Activated naive CD8-positive, alpha-beta T cell (primary cell): ENCODE measurements around the gene ELMOD2.
"Not testable (repeated sequence)": the region's sequence is repeated elsewhere in the genome, so short reads cannot be mapped to it uniquely, and the experiment has no call there.

ENCODE experiments used
- H3K27ac Mint-ChIP-seq: one replicate; pipeline ENCODE4 v1.8.0; 2021; ENCODE audit warnings: mixed read lengths
- H3K27me3 Mint-ChIP-seq: one replicate; pipeline ENCODE4 v1.8.0; 2021; ENCODE audit warnings: mixed read lengths
- H3K36me3 Mint-ChIP-seq: one replicate; pipeline ENCODE4 v1.8.0; 2021; ENCODE audit warnings: mixed read lengths
- H3K4me1 Mint-ChIP-seq: one replicate; pipeline ENCODE4 v1.8.0; 2021; ENCODE audit warnings: low read depth, mixed read lengths
- H3K4me3 Mint-ChIP-seq: one replicate; pipeline ENCODE4 v1.8.0; 2021; ENCODE audit warnings: mild to moderate bottlenecking, mixed read lengths
- H3K9me3 Mint-ChIP-seq: one replicate; pipeline ENCODE4 v1.8.0; 2021; ENCODE audit warnings: low read depth, mixed read lengths

The ELMOD2 gene, protein sequence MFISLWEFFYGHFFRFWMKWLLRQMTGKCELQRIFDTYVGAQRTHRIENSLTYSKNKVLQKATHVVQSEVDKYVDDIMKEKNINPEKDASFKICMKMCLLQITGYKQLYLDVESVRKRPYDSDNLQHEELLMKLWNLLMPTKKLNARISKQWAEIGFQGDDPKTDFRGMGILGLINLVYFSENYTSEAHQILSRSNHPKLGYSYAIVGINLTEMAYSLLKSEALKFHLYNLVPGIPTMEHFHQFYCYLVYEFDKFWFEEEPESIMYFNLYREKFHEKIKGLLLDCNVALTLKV

DNA sequence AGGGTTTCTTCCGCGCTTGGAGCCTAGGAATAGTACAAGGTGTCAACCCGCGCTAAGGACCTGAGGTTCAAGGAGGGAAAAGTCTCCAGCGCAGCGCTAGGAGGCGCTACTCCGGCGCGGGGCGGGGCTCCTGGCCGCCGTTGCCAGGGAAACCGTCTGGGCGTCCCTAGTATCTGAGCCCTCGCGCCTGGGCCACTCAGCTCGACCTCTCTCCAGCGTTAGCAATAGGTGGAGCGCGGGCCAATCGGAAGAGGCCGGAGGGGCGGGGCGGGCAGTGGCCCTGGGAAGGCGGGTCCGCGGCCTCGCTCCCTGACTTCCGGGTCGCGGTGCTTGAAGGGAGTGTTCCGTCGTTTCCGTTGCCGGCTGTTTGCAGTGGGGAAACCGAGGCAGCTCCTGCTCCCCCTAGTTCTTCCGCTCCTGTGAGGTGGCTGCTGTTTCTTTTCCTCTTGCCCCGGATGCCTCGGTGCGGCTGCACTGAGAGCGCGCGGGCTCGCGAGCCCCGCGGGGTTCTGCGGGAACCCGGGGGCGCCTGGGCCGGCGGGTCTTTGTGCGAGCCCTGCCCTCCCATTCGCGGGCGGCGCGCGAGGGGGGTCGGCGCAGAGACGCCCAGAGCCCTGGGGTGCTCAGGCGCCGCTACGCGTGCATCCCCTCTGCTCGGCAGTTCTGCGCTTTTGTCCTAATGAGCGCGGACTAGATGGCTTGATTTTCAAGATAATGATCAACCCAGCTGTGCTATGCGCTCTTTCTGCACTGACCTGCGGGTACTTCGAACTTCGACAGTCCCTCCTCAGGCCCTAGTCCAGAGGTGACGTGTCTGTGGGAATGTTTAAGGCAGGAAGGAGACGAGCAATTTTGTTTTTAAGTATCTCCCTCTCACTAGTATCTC lies at the start of gene ELMOD2:
Gene ELMOD2 (plus strand): TSS at position 312 of the 886 bp plus-strand sequence. CDS start 1,261 bp downstream, outside the sequence.
- H3K9me3 Mint-ChIP-seq = no peaks in the 10 kb centered on the region
- H3K36me3 Mint-ChIP-seq = peaks cover 9% of the 10 kb centered on the region
- H3K27me3 Mint-ChIP-seq = no peaks in the 10 kb centered on the region
- peaks cover 17% of the 10 kb centered on the region for H3K4me1 Mint-ChIP-seq
- H3K4me3 Mint-ChIP-seq = peak within 1 kb of the TSS; percentile 86
- H3K27ac Mint-ChIP-seq = peak within 1 kb of the TSS; percentile 83

DNA sequence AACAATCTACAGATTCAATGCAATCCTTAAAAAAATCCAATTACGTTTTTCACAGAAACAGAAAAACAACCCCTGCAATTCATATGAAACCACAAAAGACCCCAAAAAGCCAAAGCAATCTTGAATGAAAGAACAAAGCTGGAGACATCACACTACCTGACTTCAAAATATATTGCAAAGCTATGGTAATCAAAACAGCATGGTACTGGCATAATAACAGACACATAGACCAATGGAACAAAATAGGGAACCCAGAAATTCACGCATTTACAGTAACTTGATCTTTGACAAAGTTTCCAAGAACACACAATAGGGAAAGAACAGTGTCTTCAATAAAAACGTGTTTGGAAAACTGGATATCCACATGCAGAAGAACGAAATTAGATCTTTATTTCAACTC lies 40.5 kb upstream of the ELMOD2 start:
- no peaks in the 10 kb centered on the region for H3K36me3 Mint-ChIP-seq
- H3K27me3 Mint-ChIP-seq = peaks cover 7% of the 10 kb centered on the region
- peaks cover 13% of the 10 kb centered on the region for H3K9me3 Mint-ChIP-seq
- H3K4me3 Mint-ChIP-seq = no peak overlapping the region
- no peaks in the 10 kb centered on the region for H3K4me1 Mint-ChIP-seq
- no peak overlapping the region for H3K27ac Mint-ChIP-seq

DNA sequence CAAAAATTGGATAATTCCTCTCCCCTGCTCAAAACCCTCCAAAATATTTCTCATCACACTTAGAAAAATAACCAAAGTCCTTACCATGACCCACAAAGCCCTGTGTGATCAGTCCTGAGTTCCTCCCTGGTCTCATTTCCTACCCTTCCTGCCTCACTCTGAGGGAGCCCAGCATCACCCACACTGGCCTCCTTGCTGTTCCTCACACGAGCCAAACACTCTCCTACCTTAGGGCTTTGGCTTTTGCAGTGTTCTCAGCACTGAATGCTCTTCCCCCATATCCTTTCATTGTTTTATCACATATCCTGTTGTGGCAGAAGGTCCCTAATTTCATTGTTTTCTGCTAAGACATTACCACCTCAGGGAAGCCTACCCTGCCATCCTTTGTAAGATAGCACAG lies 38.0 kb upstream of the ELMOD2 start:
- Mint-ChIP-seq H3K4me3 (no peak overlapping the region), H3K4me1 (no peaks in the 10 kb centered on the region), H3K36me3 (no peaks in the 10 kb centered on the region), H3K27ac (no peak overlapping the region), H3K27me3 (peaks cover 6% of the 10 kb centered on the region), H3K9me3 (peaks cover 13% of the 10 kb centered on the region)

DNA sequence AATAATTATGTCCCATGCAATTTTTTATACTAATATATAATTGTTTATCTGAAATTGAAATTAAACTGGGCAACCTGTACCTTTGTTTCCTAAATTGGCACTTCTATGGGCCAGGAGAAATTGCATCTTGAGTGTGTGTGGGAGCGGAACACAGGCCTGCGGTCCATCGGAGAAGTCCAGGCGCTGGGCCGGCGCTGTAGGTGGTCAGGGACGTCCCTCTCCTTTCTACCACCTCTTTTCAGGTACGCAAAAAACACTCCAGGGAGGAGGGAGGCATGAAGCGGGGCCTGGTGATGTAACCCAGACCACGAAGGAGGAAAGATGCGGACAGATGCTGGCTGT lies 26.6 kb upstream of the ELMOD2 start:
- H3K4me1 Mint-ChIP-seq = peaks cover 6% of the 10 kb centered on the region
- H3K9me3 Mint-ChIP-seq = no peaks in the 10 kb centered on the region

DNA sequence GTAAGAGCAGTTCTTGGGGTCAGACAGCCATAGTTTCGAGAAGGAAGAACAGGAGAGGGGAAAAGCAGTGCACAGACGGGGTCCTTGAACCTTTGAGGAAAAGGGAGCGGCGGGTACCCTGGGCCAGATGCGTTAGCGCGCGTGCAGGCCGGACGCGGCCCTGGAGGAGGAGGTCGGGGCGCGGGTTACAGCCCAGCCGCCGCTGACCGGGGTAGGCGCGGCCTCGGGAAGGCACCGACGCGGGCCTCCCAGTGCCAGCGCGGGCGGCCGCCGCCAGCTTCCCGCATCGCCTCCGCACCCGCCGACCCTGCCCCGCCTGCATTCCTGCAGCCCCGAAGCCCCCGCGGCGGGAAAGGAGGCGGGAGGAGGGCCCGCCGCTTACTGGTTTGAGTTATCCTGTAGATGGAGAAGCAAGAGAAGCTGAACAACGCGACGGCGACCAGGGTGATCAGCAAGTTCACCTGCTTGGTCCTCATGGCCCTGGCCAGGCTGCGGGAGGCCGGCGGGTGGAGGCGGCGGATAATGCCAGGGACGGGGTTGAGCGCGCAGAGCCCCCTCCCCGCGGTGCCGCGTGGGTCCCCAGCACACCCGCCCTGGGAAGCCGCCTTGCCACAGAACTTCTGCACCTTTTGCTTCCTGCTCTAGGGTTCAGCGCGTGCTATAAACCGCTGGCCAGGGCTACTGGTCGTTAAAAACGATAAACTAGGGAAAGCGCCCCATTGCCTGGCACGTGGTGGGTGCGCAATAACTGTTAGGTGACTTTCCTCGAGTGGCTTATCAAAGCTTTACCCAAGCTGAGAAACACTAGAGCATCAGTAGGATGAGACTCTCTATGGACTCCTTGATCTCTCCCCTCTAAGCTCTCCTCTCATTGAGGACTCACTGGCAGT lies 26.0 kb upstream of the ELMOD2 start, which contains the start of gene MGAT4D:
Gene MGAT4D (minus strand): TSS at position 547 of the 890 bp plus-strand sequence. CDS start 71 bp downstream, at position 476.
- no peaks in the 10 kb centered on the region for H3K36me3 Mint-ChIP-seq
- peaks cover 53% of the 10 kb centered on the region for H3K27me3 Mint-ChIP-seq
- H3K9me3 Mint-ChIP-seq = no peaks in the 10 kb centered on the region
- H3K4me3 Mint-ChIP-seq = peak within 1 kb of the TSS; percentile 77
- H3K27ac Mint-ChIP-seq = no peak within 1 kb of the TSS
- peaks cover 6% of the 10 kb centered on the region for H3K4me1 Mint-ChIP-seq

More for the DNA sequence above, 26.6 kb upstream of the ELMOD2 start:
- no peaks in the 10 kb centered on the region for H3K36me3 Mint-ChIP-seq
- peaks cover 50% of the 10 kb centered on the region for H3K27me3 Mint-ChIP-seq
- H3K4me3 Mint-ChIP-seq = peak overlapping the region; percentile 77
- no peak overlapping the region for H3K27ac Mint-ChIP-seq

DNA sequence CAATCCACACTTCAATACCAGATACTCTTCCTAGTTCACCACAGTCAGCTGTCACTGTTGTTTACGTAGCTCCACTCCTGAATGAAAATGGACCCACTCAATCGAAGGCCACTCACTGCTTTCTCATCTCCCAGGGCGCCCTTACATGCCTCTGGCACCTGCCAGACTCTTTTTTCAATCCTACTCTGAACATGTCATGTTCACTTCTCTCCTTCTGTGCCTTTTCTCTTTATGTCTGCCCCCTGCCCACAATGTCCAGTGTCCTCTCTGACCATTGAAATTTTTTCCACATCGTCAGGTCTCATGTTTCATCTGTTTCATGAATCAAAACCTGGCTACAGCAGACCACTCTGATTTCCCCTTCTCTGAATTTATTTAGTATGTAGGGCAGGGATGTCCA lies 24.6 kb upstream of the ELMOD2 start:
- Mint-ChIP-seq H3K27ac (no peak overlapping the region), H3K9me3 (no peaks in the 10 kb centered on the region), H3K27me3 (peaks cover 59% of the 10 kb centered on the region), H3K4me1 (peaks cover 6% of the 10 kb centered on the region), H3K4me3 (peak overlapping the region; percentile 0), H3K36me3 (no peaks in the 10 kb centered on the region)

DNA sequence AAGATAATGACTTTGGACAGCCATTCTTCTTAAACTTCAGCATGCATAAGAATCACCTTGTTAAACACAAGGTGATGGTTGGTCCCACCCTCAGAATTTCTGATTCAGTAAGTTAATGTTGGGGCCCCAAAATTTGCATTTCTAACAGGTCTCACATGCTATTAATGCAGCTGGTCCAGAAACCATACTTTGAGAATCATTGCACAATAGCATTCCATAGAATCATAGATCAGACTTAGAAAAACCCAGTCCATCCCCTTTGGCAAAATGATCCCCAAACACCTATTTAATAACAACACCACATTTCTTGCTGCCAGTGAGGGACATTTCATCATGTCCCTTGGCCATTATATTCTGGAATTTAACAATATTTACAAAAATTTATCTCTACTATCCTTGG lies 19.7 kb upstream of the ELMOD2 start:
- Mint-ChIP-seq H3K9me3 (no peaks in the 10 kb centered on the region), H3K36me3 (no peaks in the 10 kb centered on the region), H3K4me3 (no peak overlapping the region), H3K4me1 (no peaks in the 10 kb centered on the region), H3K27me3 (peaks cover 45% of the 10 kb centered on the region), H3K27ac (no peak overlapping the region)

DNA sequence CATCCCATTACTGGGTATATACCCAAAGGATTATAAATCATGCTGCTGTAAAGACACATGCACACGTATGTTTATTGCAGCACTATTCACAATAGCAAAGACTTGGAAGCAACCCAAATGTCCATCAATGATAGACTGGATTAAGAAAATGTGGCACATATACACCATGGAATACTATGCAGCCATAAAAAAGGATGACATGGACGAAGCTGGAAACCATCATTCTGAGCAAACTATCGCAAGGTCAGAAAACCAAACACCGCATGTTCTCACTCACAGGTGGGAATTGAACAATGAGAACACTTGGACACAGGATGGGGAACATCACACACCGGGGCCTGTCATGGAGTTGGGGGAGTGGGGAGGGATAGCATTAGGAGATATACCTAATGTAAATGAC lies 10.2 kb upstream of the ELMOD2 start:
- H3K27ac Mint-ChIP-seq = not testable (repeated sequence)

DNA sequence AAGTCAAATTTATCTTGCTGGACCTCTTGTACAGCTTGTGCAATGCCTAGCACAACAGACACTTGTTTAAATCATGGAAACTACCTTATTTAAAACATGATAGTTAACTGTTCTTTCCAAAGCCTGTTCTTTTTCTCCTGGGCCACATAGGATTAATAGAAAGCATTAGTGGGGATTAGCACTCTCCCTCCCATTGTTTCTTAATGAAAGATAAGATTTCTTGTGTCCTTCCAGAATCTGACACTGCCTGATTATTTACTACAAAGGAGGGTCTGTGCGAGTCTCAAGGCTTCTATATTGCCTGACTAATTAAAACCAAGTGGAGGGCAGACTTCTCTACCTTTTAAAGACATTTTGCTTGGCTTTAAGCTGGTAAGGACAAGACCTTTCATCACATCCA lies 8.5 kb upstream of the ELMOD2 start:
- H3K9me3 Mint-ChIP-seq = no peaks in the 10 kb centered on the region
- no peak overlapping the region for H3K27ac Mint-ChIP-seq
- peaks cover 10% of the 10 kb centered on the region for H3K27me3 Mint-ChIP-seq
- H3K4me3 Mint-ChIP-seq = no peak overlapping the region
- H3K36me3 Mint-ChIP-seq = no peaks in the 10 kb centered on the region
- H3K4me1 Mint-ChIP-seq = no peaks in the 10 kb centered on the region

More for the DNA sequence above, 10.2 kb upstream of the ELMOD2 start:
- not testable (repeated sequence) for H3K36me3 Mint-ChIP-seq, H3K9me3 Mint-ChIP-seq, H3K4me3 Mint-ChIP-seq, H3K4me1 Mint-ChIP-seq
- peaks cover 19% of the 10 kb centered on the region for H3K27me3 Mint-ChIP-seq

DNA sequence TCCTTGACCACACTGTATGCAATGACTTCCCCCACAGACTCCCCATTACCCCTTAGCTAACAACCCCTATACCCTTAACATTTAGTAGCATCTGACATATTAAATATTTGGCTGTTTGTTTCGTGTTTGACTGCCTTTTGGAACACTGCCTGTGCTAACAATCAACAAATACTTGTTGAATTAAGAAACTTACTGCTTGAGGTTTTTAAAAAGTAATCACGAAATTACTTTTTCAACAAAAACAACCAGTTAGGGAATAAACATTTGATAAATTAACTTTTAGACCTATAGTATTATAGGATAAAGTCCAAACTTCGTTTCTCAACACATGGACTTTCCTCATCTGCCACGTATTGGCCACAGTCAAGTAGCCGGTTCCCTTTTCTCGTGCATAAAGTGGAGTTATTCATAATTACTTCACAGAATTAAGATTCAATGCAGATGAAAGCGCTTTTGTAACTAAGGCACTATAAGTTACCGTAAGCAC lies 555 bp upstream of the ELMOD2 start:
- Mint-ChIP-seq H3K9me3 (no peaks in the 10 kb centered on the region), H3K4me1 (peaks cover 17% of the 10 kb centered on the region), H3K36me3 (peaks cover 9% of the 10 kb centered on the region), H3K27me3 (no peaks in the 10 kb centered on the region), H3K27ac (peak overlapping the region; percentile 12), H3K4me3 (peak overlapping the region; percentile 86)

DNA sequence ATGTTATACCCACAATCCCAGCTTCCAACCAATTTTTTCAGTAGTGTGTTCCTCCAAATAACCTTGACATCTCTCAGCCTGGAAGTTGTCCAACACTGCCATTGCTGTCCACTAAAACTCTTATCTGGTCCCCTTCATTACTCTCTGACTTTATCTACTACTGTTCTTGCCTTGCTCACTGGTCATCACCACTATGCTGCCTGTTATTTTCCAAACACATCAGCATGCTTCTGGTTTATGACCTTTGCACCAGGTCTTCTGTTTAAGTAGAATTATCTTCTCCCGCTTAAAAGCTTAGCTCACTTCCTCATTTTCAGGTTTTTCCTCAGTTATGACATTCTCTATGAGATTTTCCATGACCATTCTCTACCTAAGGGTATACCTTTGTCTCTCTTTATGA lies 5.5 kb downstream of the ELMOD2 start:
- no peaks in the 10 kb centered on the region for H3K27me3 Mint-ChIP-seq
- H3K27ac Mint-ChIP-seq = no peak overlapping the region
- H3K4me1 Mint-ChIP-seq = peaks cover 8% of the 10 kb centered on the region
- no peak overlapping the region for H3K4me3 Mint-ChIP-seq
- peaks cover 19% of the 10 kb centered on the region for H3K36me3 Mint-ChIP-seq
- H3K9me3 Mint-ChIP-seq = no peaks in the 10 kb centered on the region

DNA sequence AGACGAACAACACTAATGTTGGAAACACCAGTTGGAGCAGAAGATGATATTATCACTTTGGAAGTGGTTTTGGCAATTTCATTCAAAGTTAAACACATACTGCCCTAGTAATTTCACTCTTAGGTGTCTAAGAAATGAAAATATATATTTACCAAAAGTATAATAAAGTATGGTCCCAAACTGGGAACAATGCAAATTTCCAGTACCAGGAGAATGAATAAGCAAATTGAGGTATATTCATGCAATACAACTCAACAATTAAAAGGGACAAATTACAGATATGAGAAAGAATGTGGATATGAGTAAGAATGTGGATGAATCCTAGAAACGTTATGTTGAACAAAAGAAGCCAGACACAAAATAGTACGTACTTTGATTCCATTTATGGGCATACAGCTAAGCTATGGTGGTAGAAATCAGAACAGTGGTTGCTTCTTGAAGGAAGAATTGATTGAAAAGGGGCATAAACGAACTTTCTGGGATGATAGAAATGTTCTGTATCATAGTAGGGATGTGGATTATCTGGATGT lies 10.0 kb downstream of the ELMOD2 start:
- H3K9me3 Mint-ChIP-seq = no peaks in the 10 kb centered on the region
- H3K36me3 Mint-ChIP-seq = peaks cover 16% of the 10 kb centered on the region
- no peak overlapping the region for H3K4me3 Mint-ChIP-seq
- H3K4me1 Mint-ChIP-seq = no peaks in the 10 kb centered on the region
- H3K27me3 Mint-ChIP-seq = no peaks in the 10 kb centered on the region
- H3K27ac Mint-ChIP-seq = no peak overlapping the region

DNA sequence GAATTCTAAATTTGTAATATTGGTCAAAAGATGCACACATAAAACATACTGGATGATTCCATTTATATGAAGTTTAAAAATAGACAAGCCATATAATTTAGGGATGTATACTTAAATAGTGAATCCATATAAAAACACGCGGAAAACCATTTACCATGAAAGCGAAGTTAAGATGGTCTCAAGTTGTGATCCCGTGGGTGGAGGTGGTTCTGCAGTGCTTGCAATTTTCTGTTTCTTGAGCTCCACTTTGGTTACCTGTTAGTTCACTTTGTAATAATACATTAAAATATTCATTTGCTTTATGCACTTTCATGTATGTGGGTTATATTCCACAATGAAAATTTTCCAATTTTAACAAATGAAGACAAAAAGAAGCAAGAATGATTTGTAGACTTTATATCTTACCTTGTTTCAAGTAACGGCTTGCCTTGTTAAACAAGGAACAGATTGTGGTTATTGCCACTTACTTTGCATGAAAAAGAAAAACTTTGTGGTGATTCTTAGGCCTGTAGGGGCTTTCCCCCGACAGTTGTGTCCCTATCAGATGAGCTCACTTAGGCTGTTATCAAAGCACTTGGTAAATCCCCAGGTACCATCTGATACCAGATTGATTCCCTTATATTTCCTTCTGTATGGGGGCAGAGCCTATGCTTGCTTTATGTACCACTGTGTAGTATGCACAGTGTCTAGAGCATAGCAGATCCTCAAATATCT lies 32.6 kb downstream of the ELMOD2 start:
- H3K4me1 Mint-ChIP-seq = peaks cover 17% of the 10 kb centered on the region
- H3K9me3 Mint-ChIP-seq = no peaks in the 10 kb centered on the region
- no peak overlapping the region for H3K4me3 Mint-ChIP-seq
- no peaks in the 10 kb centered on the region for H3K27me3 Mint-ChIP-seq
- peaks cover 10% of the 10 kb centered on the region for H3K36me3 Mint-ChIP-seq
- no peak overlapping the region for H3K27ac Mint-ChIP-seq
